Fibroblast of lung (primary cell): Measurements from ENCODE around the gene CABCOCO1.

Experiments
- CTCF ChIP-seq, 2 donors: IDR thresholded peaks in 1 of 2; conservative IDR thresholded peaks in 1 of 2; 1 replicate in 1 of 2; 2 replicates in 1 of 2; pipeline ENCODE4 v1.5.1; 2011 to 2012; ENCODE audit warnings: low read length in 2 of 2, control low read depth in 1 of 2, inconsistent platforms in 1 of 2, low read depth in 1 of 2, mild to moderate bottlenecking in 1 of 2
- EZH2 ChIP-seq: IDR thresholded peaks from 2 replicates; pipeline ENCODE4 v1.5.1; 2012; ENCODE audit warnings: low read length, control low read depth, mild to moderate bottlenecking; ENCODE audit errors: missing control alignments

GRCh38 chr10:61796785-61797184, 134.1 kb downstream of the CABCOCO1 start:
- TF ChIP-seq CTCF (conservative IDR thresholded peaks at IDR 0.05 in 1 of 2, IDR thresholded peaks at IDR 0.05 in 1 of 2; ENCODE audit: low read depth in 1 of 2, low read length in 2 of 2) (no peak), EZH2 (no peak)
